T-helper 22 cell (primary cell): ENCODE results near the gene SLC6A20.

Experiments
- DNase-seq: peaks from one replicate; pipeline ENCODE4 v3.0.0-alpha.2; 2020; ENCODE audit warnings: low read depth

Gene SLC6A20

GRCh38 chr3:45778761-45779201 lies 17.6 kb downstream of the SLC6A20 start:
- DNase-seq: no peak

DNA sequence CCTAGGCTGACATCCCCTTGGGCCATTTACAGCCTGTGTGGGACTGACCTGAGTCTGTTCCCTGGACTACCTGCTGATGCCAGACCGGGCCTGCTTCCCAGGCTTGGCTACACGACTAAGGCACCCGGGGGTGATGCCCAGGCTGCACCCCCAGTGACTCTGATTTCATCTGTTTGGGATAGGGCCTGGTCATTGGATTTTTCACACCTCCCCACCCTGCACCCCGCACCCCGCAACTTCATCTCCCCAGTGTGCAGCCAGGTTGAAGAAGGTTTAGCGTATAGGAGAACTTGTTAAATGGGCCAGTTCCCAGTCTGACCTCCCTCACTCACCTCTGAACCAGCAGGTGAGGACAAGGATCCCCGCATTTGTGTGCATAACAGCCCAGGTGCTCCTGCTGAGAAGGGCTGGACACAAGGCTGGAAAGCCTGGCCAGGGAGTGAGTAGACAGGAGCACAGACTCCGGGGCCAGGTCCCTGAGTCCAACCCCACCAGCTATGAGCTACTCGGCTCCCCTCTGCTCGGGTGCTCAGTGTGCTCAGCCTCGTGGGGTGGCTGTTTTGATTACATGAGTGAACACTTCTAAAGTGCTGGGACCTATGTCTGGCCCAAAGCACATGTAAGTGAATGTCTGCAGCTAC lies 18.5 kb downstream of the SLC6A20 start:
- DNase-seq: no peak

- no peak for DNase-seq
These were observed 19.1 kb downstream of the SLC6A20 start for GRCh38 chr3:45777111-45777745.

- DNase-seq: no peak
These were observed 19.7 kb downstream of the SLC6A20 start for GRCh38 chr3:45776611-45777010.

DNA sequence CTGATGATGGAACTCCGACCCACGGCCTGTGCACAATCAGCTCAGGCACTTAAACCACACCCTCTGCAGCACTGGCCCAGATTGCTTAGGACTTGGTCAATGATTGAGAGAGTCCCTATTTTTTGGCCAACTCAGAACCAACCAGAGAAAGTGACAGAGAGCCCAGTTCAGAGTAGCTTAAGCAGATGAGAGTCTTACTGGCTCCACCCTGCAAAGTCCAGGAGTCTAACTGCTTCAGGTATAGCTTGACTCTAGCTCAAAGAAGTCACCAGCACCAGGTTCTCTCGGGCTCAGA lies 20.1 kb downstream of the SLC6A20 start:
- DNase-seq: no peak

DNA sequence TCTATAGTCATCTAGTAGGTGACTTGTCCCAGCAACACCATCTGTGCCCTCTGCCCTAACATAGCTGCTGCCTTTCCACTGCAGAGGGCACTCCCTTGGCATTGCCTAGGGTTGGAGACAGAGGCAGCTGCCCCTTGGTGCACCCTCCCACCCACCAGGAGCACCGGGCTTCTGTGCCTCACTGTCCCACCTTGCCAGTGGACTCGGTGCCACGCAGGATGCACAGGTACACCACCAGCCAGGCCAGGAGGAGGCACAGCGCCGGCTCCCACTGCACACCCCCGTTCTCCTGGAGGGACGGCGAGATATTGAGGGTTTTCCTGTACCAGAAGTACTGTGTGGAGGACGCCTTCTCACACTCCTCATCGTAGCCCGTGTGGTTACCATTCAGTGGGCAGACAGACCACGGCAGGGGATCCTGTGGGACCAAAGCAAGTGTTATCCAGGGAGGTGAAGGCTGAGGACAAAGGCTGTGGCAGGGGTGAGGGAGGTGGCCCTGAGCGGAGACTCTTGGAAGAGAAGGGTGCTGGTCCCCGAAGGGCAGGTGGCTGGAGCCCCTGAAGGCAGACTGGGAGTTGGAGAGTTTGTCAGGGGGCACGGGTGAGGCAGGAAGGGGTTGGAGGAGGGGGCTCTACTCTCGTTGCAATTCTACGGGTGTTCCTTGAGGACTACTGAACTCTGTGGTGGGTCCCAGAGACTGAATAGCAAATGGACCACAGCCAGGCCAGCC lies 20.6 kb downstream of the SLC6A20 start:
- no peak for DNase-seq

DNA sequence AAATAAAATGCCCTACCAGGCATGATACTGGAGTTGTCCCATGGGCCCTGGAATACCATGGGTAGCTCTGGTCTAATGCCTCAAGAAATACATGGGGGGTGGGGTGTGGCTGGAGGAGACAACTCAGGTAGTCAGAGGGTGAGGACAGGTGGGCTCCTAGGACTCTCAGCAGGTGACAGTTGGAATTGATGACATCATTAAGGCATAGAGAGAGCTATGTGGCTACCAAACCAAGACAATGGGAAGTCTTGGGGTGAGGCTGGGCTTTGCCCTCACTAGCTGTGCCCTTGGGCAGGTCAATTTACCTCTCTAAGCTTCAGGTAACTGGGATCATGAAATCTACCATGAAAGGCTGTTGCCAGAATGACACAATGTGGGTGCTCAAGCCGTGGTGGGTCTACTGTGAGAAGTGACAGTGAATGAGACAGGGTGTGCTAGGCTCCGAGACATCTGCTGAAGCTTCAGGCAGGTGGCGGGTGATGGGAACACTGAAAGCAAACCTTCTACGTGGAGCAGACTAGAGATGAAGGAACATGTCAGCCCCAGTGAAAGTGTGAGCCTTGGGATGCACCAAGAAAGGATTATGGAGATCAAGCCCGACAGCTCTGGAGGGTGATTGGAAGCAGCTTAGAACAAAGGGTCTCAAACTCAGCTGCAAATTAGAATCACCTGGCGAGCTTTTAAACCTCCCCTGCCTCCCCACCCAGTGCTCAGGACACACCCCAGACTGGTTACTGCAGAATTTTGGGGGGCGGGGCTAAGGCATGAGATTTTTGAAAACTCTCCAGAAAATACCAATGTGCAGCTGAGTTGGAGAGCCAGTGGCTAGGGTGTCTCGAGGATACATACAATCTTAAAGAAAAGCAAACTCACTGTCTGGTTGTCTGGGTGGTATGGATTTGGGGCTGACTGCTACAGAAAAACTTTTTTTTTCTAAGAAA lies 21.5 kb downstream of the SLC6A20 start:
- no peak for DNase-seq

GRCh38 chr3:45773714-45774449 lies 22.5 kb downstream of the SLC6A20 start:
- DNase-seq: no peak

- DNase-seq: no peak
These were observed 23.3 kb downstream of the SLC6A20 start for GRCh38 chr3:45773072-45773471.

DNA sequence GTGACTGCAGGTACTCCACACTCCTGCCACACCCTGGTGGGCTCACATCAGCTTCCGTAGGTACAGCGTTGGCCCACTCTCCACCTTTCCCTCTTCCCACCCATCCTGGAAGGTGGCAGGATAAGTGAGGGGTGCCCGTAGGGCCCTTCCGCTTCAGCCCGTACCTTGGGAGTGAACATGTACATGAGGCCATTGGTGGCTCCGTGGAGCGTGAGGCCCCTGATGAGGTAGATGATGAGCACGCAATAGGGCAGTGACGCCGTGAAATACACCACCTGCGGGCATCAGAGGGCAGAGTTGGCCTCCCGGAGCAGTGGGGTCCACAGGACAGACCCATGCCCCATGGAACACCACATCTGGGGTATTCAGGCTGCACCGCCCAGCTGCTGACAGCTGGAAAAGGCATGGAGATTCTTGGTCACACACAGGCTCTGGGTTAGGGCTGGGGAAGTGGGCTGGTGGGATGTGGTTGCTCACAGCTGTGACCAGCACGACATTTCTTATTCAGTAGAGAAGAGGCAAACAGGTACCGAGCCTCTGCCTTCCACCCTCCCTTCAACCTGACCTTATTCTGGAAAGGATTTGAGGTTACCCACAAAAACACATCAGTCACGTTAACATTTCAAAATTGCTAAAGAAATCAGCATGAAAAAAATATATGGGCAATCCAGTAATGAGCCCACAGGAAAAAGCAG lies 23.8 kb downstream of the SLC6A20 start:
- no peak for DNase-seq

- DNase-seq: no peak
These were observed 24.5 kb downstream of the SLC6A20 start for GRCh38 chr3:45771831-45772230.

DNA sequence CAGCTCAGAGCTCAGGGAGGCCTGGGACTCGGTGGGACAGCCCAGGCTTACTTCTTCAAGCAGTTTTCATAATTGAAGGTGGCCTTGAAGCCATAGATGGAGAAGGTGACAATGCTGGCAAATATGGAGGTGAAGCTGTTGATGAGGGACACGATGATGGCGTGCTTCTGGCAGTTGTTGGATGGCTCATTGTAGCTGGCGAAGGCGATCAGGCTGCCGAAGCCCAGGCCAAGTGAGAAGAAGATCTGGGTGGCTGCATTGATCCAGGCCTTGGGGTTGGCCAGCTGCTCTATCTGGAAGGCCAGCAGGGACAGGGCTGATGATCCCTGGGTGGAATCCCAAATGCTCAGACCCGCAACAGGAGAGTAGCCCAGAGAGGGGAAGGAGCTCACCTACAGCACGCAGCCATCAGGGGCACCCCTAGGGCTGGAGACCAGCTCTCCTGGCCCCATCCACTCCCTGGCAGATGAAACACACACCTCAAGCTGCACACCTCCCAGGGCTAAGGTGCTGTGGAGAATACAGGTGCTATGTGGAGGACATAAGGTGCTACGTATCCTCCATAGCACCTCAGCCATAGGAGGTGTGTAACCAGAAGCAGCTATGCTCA lies 25.1 kb downstream of the SLC6A20 start:
- no peak for DNase-seq

DNA sequence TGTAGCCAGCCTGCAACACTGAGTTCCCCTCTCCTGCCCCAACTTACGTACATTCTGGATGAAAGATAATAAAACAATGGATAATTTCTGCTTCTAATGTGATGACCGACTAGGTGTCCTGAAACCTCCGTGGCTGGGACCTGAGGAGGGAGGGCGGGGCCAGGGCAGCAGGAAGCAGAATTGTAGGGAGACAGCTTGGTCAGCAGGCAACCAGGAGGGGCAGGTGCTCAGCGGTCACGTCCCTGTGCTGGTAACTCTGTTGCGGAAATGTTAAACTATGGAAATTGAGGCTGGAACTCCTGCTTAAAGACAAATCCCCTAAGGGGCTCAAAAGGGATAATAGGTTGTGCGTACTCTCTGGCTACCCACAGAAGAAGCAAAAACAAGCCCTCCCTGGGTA lies 30.4 kb downstream of the SLC6A20 start:
- DNase-seq: no peak

DNA sequence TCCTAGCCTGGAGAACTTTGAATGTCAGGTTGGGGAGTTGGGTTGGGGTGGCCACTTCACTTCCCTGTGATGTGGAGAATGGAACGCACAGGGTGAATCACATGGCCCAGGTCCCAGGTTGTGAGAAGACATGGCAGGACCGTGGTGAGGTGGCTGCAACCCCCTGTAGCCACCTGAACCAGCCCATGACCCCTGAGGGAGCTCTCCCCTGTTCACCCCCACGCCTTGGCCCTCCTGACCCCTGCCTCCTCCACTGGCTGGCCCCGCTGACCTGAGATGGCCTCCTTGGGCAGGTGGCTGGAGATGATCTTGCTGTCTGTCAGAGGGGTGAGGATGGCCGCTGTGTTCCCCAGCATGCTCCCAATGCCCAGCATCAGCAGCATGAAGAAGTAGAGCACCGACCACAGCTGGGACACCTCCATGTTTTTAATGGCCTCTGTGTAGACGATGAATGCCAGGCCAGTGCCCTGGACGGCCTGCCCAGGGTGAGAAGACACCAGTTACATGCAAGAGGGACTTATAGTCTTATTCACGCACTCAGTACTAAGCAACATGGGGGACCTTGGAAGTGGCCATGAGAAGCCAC lies 31.0 kb downstream of the SLC6A20 start:
- DNase-seq: no peak

GRCh38 chr3:45763303-45763675 lies 33.0 kb downstream of the SLC6A20 start:
- no peak for DNase-seq

DNA sequence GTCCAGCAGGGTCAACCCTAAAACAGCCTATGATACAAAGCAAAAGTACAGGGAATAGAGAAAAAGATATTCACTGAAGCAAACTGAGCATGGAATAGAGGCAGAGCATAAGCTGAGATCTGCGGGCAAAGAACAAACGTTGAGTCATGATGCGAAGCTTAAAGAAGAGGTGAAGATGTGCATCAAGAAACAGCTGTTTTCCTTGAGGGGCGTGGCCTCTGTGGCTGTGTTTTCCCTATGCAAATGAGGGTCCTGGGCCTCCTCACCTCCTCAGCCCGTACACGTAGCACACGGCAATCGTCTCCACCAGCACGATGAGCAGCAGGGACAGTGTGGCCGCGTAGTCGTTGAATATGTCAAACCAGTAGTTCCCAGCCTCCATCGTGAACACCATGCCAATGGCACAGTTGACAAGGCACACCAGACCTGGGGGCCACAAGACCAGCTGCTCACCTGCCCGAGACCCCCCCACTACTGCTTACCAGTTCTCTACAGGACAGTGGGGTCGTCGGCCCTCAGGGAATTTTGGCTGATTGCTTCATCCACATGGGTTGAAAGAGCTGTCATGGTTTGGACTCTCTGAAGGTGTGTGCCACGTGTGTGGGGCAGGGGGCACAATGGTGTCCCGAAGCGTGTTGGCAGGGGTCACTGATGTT lies 33.6 kb downstream of the SLC6A20 start:
- DNase-seq: no peak

GRCh38 chr3:45761831-45762230 lies 34.5 kb downstream of the SLC6A20 start:
- DNase-seq: no peak

DNA sequence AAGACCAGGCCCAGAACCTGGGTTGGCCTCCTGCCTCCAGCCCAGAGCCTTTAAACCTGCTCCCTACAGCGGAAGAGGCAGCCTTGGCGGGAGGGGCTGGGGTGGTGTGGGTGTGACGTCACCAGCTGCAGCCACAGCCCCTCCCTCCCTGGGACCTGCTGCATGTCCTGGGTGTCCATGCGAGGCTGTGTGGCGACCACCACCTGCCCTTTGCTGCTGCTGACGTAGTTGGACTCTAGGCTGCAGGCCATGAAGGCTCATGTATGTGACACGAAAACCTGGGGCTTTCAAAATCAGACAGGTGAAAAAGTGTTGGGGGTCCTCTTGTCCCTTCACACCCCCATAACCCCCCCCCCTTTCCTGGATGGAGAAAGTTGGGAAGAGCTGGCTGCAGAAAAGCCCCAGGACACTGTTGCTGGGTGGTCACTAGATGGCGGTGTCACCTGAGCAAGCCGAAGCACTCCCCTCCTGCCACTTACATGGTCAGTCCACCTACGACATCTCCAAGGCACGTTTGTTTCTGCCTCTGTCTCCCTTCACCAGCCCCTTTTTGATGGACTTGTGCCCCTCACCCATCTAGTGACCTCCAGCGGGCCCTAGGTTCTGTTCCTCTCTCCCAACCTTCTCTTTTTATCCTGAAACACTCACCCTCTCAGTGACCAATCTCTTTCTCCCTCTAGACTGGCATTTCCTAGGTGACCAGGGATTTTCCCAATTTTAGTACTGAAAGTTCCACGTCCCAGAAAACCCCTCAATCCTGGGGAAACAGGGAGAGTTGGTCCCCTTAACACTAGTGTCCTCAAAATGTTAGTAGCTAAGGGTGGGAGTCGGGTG lies 35.2 kb downstream of the SLC6A20 start:
- DNase-seq: no peak

GRCh38 chr3:45759851-45760250 lies 36.5 kb downstream of the SLC6A20 start:
- no peak for DNase-seq
